Measurements from ENCODE around the gene HUWE1.
"Not testable (repeated sequence)": the region's sequence is repeated elsewhere in the genome, so short reads cannot be mapped to it uniquely, and the experiment has no call there.

Gene HUWE1, protein sequence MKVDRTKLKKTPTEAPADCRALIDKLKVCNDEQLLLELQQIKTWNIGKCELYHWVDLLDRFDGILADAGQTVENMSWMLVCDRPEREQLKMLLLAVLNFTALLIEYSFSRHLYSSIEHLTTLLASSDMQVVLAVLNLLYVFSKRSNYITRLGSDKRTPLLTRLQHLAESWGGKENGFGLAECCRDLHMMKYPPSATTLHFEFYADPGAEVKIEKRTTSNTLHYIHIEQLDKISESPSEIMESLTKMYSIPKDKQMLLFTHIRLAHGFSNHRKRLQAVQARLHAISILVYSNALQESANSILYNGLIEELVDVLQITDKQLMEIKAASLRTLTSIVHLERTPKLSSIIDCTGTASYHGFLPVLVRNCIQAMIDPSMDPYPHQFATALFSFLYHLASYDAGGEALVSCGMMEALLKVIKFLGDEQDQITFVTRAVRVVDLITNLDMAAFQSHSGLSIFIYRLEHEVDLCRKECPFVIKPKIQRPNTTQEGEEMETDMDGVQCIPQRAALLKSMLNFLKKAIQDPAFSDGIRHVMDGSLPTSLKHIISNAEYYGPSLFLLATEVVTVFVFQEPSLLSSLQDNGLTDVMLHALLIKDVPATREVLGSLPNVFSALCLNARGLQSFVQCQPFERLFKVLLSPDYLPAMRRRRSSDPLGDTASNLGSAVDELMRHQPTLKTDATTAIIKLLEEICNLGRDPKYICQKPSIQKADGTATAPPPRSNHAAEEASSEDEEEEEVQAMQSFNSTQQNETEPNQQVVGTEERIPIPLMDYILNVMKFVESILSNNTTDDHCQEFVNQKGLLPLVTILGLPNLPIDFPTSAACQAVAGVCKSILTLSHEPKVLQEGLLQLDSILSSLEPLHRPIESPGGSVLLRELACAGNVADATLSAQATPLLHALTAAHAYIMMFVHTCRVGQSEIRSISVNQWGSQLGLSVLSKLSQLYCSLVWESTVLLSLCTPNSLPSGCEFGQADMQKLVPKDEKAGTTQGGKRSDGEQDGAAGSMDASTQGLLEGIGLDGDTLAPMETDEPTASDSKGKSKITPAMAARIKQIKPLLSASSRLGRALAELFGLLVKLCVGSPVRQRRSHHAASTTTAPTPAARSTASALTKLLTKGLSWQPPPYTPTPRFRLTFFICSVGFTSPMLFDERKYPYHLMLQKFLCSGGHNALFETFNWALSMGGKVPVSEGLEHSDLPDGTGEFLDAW (N-terminal part only)

GRCh38 chrX:53686151-53686885 is at the start of gene HUWE1:
Gene HUWE1, minus strand, starts transcription at chrX:53686719. Its CDS starts 32,612 bp downstream, at chrX:53654107.
- Mint-ChIP-seq H3K36me3 (ENCODE audit: low read depth) (peaks cover 12% of the 10 kb centered on the region), H3K4me1 (ENCODE audit: low read depth) (peaks cover 18% of the 10 kb centered on the region), H3K27ac (peak within 1 kb of the TSS; percentile 97), H3K4me3 (peak within 1 kb of the TSS; percentile 98), H3K27me3 (ENCODE audit: low read depth) (no peaks in the 10 kb centered on the region), H3K9me3 (no peaks in the 10 kb centered on the region)

- Mint-ChIP-seq H3K27ac (peak overlapping the region; percentile 86), H3K4me1 (ENCODE audit: low read depth) (peaks cover 28% of the 10 kb centered on the region), H3K27me3 (ENCODE audit: low read depth) (no peaks in the 10 kb centered on the region), H3K9me3 (no peaks in the 10 kb centered on the region), H3K36me3 (ENCODE audit: low read depth) (peaks cover 11% of the 10 kb centered on the region), H3K4me3 (peak overlapping the region; percentile 51)
These were observed 46.3 kb upstream of the HUWE1 start for GRCh38 chrX:53732797-53733196.

GRCh38 chrX:53729751-53730150 is 43.2 kb upstream of the HUWE1 start:
- no peaks in the 10 kb centered on the region for H3K9me3 Mint-ChIP-seq
- no peak overlapping the region for H3K4me3 Mint-ChIP-seq
- H3K4me1 Mint-ChIP-seq (ENCODE audit: low read depth): peaks cover 26% of the 10 kb centered on the region

GRCh38 chrX:53728506-53728905 is 42.0 kb upstream of the HUWE1 start:
- H3K36me3 Mint-ChIP-seq (ENCODE audit: low read depth): peaks cover 4% of the 10 kb centered on the region
- H3K4me3 Mint-ChIP-seq: no peak overlapping the region
- H3K9me3 Mint-ChIP-seq: no peaks in the 10 kb centered on the region
- H3K27me3 Mint-ChIP-seq (ENCODE audit: low read depth): no peaks in the 10 kb centered on the region
- no peak overlapping the region for H3K27ac Mint-ChIP-seq
- peaks cover 23% of the 10 kb centered on the region for H3K4me1 Mint-ChIP-seq (ENCODE audit: low read depth)

More at GRCh38 chrX:53729751-53730150, 43.2 kb upstream of the HUWE1 start:
- peaks cover 2% of the 10 kb centered on the region for H3K36me3 Mint-ChIP-seq (ENCODE audit: low read depth)
- H3K27ac Mint-ChIP-seq: no peak overlapping the region
- no peaks in the 10 kb centered on the region for H3K27me3 Mint-ChIP-seq (ENCODE audit: low read depth)

GRCh38 chrX:53724872-53725271 is 38.4 kb upstream of the HUWE1 start:
- H3K27me3 Mint-ChIP-seq (ENCODE audit: low read depth): no peaks in the 10 kb centered on the region
- no peak overlapping the region for H3K27ac Mint-ChIP-seq
- peaks cover 3% of the 10 kb centered on the region for H3K36me3 Mint-ChIP-seq (ENCODE audit: low read depth)
- H3K4me3 Mint-ChIP-seq: no peak overlapping the region
- peaks cover 16% of the 10 kb centered on the region for H3K4me1 Mint-ChIP-seq (ENCODE audit: low read depth)
- H3K9me3 Mint-ChIP-seq: no peaks in the 10 kb centered on the region

DNA sequence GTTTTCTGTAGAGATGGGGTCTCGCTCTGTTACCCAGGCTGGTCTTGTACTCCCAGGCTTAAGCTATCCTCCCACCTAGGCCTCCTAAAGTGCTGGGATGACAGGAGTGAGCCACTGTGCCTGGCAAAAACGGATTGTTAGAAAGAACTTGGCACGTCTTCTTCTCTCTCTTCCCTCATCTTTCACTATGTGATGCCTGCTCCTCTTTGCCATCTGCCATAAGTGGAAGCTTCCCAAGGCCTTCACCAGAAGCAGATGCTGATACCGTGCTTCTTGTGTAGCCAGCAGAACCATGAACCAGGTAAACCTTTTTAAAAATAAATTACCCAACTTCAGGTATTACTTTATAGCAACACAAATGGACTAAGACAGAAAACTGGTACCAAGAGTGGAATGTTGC is 36.9 kb upstream of the HUWE1 start:
- Mint-ChIP-seq H3K4me1 (ENCODE audit: low read depth) (peaks cover 20% of the 10 kb centered on the region), H3K27me3 (ENCODE audit: low read depth) (no peaks in the 10 kb centered on the region), H3K27ac (no peak overlapping the region), H3K4me3 (no peak overlapping the region), H3K36me3 (ENCODE audit: low read depth) (peaks cover 3% of the 10 kb centered on the region), H3K9me3 (no peaks in the 10 kb centered on the region)

- not testable (repeated sequence) for H3K27me3 Mint-ChIP-seq (ENCODE audit: low read depth); H3K9me3 Mint-ChIP-seq; H3K4me3 Mint-ChIP-seq; H3K27ac Mint-ChIP-seq; H3K36me3 Mint-ChIP-seq (ENCODE audit: low read depth)
- H3K4me1 Mint-ChIP-seq (ENCODE audit: low read depth): peaks cover 22% of the 10 kb centered on the region
These were observed 35.1 kb upstream of the HUWE1 start for GRCh38 chrX:53721610-53722009.

- H3K27ac Mint-ChIP-seq: not testable (repeated sequence)
These were observed 33.1 kb upstream of the HUWE1 start for GRCh38 chrX:53719666-53720065.

GRCh38 chrX:53718073-53718472 is 31.6 kb upstream of the HUWE1 start:
- Mint-ChIP-seq H3K9me3 (no peaks in the 10 kb centered on the region), H3K27me3 (ENCODE audit: low read depth) (no peaks in the 10 kb centered on the region), H3K4me3 (no peak overlapping the region), H3K36me3 (ENCODE audit: low read depth) (peaks cover 5% of the 10 kb centered on the region), H3K4me1 (ENCODE audit: low read depth) (peaks cover 44% of the 10 kb centered on the region), H3K27ac (peak overlapping the region; percentile 81)

More at GRCh38 chrX:53719666-53720065, 33.1 kb upstream of the HUWE1 start:
- H3K27me3 Mint-ChIP-seq (ENCODE audit: low read depth); H3K4me3 Mint-ChIP-seq; H3K9me3 Mint-ChIP-seq; H3K36me3 Mint-ChIP-seq (ENCODE audit: low read depth): not testable (repeated sequence)
- peaks cover 37% of the 10 kb centered on the region for H3K4me1 Mint-ChIP-seq (ENCODE audit: low read depth)

GRCh38 chrX:53717205-53717604 is 30.7 kb upstream of the HUWE1 start:
- H3K9me3 Mint-ChIP-seq: no peaks in the 10 kb centered on the region
- peaks cover 44% of the 10 kb centered on the region for H3K4me1 Mint-ChIP-seq (ENCODE audit: low read depth)
- H3K27ac Mint-ChIP-seq: peak overlapping the region; percentile 98
- H3K36me3 Mint-ChIP-seq (ENCODE audit: low read depth): peaks cover 5% of the 10 kb centered on the region
- no peak overlapping the region for H3K4me3 Mint-ChIP-seq
- no peaks in the 10 kb centered on the region for H3K27me3 Mint-ChIP-seq (ENCODE audit: low read depth)

DNA sequence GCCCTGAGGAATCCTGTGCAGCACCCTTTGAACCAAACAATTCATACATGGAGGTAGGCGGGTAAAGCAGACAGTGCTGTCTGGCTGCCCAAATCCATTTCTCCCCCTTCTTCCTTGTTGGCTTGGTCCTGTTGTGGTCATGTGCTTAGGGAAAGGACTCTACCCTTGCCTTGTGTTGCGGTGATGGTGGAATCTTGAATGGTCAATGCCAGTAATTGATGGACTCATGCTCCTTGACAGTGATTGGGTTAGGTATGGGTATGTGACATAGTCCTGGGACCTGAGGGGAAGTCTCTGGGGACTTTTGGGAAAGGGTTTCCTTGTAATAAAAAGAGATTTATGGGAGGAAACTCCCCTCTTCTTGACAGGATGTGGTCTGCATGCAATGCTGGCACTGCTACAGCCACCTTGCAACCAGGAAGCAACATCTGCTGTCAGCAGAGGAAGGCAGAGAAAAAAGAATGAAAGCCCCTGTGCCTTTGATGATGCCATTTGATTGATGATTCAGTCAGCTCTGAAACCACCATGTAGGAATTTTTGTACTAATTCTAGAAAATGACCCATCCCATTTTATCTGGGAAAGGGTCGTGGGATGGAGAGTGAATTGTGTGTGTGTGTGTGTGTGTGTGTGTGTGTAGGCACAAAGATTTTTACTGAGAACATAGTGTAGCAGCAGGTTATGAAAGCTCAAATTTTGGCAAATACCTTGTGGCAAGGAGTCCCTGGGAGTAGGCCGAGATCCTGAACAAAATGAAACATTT is 30.0 kb upstream of the HUWE1 start:
- H3K27ac Mint-ChIP-seq: peak overlapping the region; percentile 98
- H3K4me3 Mint-ChIP-seq: peak overlapping the region; percentile 93
- no peaks in the 10 kb centered on the region for H3K9me3 Mint-ChIP-seq
- no peaks in the 10 kb centered on the region for H3K27me3 Mint-ChIP-seq (ENCODE audit: low read depth)
- H3K4me1 Mint-ChIP-seq (ENCODE audit: low read depth): peaks cover 44% of the 10 kb centered on the region
- peaks cover 5% of the 10 kb centered on the region for H3K36me3 Mint-ChIP-seq (ENCODE audit: low read depth)

DNA sequence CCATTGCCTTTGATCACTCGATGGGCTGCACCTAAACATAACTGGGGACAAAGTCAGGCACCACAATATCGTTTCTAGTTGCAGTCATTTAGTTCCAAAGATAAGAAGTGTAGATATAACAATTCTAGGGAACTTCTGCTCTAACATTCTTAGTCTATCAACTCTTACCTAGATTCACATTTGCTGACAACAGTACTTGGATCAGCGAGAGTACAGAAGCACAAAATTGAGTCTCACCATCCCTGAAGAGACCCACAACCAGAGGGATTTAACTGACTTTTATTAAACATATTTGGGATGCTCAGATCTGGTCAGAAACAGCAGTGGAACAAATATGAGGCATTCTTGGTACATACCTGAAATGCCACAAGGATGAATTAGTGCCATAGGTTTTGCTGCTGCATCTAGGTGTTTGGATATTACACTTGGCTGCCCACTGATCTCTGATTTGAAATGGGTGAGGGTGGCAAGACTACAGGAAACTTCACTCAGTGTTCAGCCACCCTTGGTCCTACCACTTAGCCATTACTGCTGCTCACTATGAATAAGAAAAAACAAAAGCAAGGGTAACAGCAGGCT is 28.9 kb upstream of the HUWE1 start:
- Mint-ChIP-seq H3K27ac (peak overlapping the region; percentile 98), H3K9me3 (no peaks in the 10 kb centered on the region), H3K27me3 (ENCODE audit: low read depth) (no peaks in the 10 kb centered on the region), H3K4me3 (peak overlapping the region; percentile 93), H3K36me3 (ENCODE audit: low read depth) (peaks cover 8% of the 10 kb centered on the region), H3K4me1 (ENCODE audit: low read depth) (peaks cover 47% of the 10 kb centered on the region)
